Measurements from ENCODE around the gene ARIH2.

The ARIH2 gene

DNA sequence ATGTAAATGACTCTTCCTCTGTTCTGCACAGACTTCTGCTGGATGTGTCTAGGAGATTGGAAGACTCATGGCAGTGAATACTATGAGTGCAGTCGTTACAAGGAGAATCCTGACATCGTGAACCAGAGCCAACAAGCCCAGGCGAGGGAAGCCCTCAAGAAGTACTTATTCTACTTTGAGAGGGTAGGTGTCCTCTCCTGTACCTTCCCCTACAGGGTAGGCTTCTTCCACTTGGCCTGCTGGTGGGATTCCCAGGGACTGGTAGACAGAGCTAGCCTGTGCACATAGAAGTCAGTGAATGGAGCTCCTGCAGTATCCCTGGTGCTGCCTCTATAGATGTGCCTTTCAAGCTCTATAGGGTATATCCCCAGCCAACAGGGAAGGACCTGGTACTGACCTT is 60.8 kb downstream of the ARIH2 start:
- DNase-seq: no peak

DNA sequence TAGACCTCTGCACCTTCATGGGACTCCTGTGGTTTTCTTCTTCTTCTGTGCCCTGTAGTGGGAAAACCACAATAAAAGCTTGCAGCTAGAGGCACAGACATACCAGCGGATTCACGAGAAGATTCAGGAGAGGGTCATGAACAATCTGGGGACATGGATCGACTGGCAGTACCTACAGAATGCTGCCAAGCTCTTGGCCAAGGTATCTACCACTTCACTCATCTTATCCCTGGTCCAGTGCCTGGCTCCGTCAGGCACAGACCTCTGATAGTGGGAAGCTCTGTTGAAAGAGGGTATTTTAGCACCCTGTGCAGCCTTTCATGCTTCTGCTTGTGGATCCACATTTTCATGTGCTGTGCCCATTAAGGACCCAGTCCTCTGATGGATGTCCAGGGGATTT is 61.7 kb downstream of the ARIH2 start:
- no peak for DNase-seq

DNA sequence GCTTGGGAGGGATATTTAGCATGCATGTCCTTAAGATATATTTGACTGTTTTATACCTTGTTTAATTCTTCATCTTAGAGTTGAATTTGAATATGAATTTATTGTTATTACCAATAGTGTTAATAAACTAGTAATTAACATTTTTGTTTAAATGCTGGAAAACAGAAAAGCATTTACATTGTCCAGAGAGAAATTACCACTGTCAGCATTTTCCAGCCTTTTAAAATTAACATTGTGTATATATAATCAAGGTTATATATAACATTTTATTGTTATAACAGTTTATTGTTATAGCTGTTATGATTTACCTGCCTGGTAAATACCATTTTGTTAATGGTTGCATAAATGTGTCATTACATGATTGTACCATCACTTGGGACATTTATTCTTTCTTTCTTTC is 63.4 kb downstream of the ARIH2 start:
- no peak for DNase-seq

DNA sequence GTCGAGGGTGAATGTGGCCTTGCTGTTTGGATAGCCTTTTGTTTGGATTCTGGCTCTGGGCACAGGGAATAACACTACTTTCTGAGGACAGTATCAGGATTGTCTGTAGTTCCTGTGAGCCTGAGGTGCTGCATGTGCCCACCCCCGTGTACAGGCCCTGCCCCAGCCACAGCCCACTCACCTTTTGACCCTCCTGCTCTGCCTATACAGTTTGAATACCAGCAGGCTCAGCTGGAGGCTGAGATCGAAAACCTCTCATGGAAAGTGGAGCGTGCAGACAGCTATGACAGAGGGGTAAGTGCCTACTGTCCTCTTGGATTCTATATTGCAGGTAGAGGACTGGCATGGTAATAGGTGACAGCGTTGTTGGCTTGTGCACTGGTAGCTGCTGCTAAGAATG is 64.0 kb downstream of the ARIH2 start:
- DNase-seq: no peak

DNA sequence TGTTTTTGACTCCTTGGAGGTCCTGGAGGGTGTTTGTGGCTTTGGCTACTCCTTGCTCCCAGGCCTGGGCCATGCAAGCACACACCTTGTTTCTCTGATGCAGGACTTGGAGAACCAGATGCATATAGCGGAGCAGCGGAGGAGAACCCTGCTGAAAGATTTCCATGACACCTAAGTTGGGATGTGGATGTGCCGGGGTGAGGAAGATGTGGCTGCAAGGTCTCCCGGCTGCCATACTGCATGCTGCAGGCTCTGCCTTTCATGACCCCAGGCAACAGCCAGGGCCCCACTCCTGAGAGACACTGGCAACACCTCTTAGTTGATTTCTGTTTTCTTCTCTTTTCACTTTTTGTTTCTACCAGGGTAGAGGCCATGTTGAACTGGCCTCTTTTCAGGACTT is 64.5 kb downstream of the ARIH2 start:
- DNase-seq: no peak

DNA sequence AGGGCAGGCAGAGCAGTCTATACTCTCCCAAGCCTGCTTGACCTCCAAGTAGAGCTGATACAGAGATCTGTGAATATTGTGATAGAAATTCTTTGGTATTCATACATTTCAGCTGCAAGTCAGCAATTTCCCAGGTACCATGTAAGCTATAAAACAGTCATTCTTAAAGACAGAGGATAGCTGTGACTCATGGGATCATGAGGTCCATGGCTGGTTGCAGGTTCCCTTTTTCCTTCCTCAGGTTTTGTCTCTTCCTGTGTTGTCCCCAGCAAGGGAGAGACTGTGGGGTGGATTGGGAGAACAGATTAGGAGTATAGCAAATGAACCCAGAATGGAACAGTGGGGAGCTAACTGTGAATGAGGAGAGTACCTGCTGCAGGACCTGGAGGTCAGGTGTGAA is 66.0 kb downstream of the ARIH2 start:
- no peak for DNase-seq

DNA sequence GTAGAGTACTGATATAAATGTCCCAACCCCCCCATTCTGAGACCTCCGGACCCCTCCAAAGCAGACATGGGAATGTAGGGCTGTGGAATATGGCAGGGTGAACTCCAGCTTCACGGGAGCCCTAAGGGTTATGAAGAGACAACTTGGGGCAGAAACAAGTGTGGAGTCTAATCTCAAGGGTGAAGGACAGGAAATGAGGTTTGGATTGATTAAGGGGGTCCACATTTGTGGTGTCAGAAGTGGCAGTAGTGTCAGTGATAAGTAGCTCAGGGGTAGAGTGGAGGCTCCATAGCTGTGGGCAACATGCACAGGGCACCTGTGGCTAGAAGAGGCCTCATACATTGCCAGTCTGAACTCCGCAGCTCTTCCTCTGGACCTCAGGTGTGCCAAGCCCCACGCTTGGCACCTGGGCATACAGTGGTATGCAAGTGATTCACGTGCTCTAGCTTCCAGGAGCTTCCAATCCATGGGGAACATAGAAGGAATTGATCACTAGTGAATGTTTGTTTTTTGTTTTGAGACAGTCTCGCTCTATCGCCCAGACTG is 67.3 kb downstream of the ARIH2 start:
- DNase-seq: no peak

DNA sequence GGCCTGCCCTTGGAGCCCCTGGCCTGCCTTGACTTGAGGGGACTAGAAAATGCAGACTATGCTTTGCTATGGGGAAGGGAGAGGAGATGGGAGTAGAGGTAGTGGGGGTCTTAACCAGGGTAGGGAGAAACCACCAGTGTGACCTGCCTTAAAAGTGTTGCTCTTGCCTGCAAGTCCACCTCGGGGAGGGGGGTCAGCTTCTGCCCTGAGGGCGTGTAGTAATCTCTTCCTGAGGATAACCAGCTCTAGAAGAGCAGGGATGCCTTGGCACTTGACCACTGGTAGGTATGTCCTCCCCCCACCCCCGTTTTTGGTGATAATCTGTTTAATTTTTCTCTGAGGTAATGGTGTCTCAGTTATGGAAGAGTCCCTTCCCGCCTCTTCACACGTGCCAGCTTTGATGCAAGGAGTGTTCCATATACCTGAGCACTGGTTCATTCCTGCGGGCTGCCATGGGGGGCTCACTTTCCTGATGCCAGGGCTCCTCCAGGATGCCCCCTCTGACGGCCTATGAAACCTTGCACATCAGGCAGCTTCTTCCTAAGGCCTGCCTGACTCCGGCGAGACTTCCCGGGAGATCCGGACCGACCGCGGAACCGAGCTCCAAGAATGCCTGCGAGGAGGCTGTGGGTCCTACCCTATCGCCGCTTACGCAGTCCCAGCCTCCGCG is 70.6 kb downstream of the ARIH2 start:
- DNase-seq: no peak

DNA sequence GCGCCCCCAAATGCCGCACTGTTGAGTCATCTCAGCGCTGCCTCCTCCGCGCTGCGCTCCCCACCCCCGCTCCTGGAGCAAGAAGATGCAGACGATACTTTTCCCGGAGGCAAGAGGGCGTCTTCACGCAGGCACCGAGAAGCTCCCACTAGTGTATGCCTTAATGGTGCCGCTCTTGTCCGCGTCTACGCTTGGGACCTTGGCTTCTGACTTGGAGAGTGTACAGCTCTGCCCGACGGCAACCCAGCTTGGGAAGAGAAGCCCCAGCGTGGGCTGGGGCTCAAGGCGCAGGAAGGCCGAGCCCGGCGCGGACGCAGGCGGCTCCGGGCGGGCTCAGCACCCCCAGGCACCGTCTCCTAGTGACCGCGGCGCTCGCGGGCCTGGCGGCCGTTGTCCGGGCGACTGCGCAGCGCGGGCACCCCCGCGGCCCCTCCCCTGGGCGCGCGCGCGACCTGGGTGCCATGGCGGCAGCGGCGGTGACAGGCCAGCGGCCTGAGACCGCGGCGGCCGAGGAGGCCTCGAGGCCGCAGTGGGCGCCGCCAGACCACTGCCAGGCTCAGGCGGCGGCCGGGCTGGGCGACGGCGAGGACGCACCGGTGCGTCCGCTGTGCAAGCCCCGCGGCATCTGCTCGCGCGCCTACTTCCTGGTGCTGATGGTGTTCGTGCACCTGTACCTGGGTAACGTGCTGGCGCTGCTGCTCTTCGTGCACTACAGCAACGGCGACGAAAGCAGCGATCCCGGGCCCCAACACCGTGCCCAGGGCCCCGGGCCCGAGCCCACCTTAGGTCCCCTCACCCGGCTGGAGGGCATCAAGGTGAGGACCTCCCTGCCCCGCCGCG is 71.4 kb downstream of the ARIH2 start, which contains the start of gene P4HTM:
TSS of gene P4HTM (plus strand) at position 446 of the 840 bp plus-strand sequence. CDS start at position 462, 16 bp downstream.
- peak; percentile 51 for DNase-seq

DNA sequence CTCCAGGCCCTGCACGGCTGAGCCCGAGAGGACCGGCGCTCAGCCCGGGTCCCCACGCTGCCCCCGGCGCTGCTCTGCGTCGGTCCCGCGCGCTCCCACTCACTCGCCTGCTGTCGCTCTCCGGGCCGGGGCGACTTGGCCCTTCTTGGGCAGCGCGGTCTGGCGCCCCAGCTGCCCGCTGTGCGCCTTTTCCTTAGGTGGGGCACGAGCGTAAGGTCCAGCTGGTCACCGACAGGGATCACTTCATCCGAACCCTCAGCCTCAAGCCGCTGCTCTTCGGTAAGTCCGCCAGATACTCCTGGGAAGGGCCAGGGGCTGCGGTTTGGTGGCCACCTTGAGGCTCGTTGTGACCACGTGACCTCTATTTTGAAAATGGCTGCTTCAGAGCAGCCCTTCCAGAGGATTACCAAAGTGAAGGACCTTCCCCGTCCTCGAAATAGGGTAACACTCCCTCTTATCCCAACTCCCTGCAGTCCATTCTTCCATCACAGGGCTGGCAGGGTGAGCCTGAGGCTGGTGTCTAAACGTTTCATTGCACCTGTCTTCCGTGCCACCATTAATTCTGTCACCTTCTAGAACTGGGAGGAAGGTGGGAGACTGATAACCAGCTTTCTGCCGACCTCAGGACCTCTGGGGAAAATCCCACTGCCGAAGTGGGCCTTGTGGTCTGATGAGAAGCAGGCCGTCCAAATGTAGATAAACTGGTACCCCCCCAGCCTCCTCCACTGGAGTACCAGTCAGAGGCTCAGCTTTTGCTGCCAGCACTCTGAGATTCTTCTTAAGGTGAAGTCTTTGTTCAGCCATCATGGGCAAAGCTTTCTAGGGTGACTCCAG is 72.2 kb downstream of the ARIH2 start:
- no peak for DNase-seq

DNA sequence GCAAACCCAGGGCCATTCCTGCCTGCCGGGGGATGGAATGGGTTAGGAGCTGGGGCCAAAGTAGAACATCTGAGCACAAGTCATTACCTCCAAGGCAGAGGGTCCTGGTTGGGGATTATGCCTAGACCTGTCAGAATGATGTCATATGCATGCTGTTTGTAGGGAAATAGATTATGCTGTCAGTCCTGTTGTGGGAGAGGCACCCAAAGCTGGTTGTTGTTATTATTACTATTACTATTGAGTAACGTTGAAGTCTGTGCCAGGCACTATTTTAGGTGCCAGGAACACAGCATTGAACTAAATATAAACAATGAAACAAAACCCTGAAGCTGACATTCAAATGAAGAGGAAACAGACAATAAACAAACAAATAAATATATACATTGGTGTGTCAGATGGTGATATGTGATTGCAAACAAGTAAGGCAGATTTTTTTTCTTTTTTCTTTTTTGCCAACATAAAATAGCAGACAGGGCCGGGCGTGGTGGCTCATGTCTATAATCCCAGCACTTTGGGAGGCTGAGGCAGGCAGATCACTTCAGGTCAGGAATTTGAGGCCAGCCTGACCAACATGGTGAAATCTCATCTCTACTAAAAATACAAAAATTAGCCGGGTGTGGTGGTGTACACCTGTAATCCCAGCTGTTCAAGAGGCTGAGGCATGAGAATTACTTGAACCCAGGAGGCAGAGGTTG is 73.4 kb downstream of the ARIH2 start:
- DNase-seq: no peak

DNA sequence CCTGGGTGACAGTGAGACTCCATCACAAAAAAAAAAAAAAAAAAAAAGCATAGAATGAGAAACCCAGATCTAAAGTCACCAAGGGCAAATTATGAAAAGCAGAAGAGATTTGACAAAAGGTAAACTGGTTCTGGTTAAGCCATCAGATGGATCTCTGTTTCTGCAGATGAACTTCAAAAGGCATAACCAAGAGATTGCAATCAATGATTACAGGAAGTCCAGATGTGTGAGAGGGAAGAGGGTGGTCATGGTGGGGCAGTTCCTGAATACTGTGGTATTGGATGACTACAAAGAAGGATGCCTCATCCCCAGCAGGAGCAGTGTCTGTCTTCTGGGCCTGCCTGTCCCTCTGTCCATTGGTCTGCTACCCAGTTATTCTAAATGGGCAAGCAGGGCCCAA is 75.2 kb downstream of the ARIH2 start:
- no peak for DNase-seq

DNA sequence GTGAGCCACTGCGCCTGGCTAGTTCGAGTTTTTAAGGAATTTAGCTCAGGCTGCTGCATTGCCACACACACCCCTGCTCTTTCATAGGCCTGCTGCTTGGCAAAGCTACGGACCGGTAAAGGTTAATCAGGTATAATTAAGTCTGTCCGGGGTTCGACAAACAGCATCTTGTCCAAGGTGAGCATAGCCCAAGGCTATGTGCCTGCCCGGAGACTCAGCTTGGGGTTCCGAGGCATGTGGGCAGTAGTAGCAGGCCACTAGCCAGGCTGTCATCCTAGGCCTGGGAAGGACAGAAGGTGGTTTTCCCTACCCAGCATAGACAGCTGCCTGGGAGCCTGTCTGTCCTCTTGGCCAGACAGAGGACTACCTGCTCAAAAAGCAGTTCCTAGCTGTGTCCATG is 78.0 kb downstream of the ARIH2 start:
- DNase-seq: no peak

DNA sequence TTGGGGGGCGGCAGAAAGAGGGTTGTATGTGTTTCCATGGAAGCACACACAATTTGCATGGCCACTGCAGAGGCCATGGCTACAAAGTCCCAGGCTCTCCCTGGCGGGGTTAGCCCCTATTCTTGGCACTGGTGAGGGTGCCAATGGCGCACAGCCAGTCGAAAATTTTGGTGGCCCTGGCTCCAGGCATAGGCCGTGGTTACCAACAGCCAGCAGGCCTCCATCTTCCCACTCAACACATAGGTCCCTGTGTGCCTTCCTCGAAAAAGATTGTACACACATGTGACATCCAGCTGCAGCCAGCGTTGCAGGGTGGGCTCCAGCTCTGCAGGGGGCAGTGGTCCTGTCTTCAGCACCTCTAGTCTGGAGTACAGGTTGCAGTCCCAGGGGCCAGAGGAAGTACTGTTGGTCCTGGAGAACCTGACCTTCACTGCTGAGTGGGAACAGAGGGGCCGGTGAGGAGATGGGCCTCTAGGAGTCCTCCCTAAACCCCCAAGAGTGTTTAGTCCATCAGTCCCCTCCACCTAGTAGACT is 78.5 kb downstream of the ARIH2 start:
- no peak for DNase-seq

DNA sequence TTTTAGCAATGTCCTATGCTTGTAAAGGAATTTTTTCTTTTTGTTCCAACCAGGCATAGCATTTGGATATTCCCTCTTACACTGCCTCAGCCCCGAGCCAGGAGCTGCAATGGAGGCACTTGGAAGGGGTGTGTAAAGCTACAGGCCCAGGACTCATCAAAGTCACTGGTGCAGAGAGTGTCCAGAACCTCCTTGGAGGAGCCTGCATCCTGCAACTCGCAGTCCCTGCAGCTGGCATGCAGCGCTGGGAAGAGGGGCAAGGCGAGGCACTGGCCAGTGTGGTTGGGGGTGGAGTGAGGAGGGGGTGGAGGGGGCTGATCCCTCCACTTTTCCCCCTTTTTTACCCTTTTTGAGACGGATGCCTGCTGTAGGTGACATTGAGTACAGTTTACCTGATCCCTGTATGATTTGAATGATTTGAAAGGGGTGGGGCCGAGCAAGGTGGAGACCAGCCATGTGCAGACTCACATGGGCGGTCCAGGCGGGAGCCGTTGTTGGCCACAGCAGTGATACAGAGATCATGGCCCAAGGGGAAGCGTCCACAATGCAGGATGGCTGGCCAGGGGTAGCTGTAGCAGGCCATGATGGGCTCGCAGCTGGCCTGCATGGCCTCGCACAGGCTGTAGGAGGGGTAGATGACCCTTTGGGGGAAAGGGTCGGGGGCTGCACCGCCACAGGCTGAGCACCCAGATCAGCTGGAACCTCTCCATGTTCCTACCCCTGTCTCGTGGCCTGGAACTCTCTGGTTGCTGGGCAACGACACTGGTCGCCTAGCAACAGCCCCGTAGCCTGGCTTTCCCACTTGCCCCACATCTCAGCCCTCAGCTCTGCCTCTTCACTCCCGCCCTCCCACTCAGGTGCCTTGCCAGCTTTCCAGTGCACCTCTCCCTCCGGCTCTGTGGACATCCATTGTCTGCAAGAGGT is 79.3 kb downstream of the ARIH2 start:
- DNase-seq: peak; percentile 78

DNA sequence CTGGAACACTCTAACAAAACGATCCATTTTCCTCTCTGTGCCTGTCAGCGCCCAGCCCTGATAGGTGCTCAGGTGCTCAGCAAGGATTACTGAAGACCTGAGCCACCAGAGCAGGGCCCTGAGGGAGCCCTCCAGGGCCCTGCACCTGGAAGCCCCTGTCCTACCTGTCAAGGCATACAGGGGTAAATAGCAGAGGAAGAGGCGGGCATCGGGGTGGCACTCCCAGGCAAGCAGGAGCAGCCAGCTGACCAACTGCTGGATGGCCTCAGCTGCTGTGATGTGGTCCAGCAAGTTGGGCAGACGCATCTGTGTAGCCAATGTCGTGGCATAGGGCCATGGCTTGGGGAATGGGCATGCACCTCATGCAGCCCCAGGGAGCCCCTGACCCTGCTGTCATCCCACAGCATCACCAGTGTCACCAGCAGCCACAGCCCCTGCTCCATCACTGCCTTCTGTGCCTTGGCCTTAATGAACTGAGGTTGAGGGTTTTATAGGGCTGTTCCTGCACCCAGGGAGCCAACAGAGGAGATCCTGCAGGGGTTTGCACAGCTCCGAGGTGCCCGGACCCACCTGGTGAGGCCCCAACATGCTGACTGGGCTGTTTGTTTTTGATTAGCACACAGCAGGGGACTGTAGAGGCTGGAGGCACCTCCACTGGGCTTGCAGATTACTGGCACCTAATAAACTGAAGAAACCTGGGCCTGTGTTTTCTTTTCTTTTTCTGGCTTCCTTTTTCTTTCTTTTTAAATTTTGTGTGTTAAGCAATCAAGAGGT is 80.6 kb downstream of the ARIH2 start:
- DNase-seq: no peak

DNA sequence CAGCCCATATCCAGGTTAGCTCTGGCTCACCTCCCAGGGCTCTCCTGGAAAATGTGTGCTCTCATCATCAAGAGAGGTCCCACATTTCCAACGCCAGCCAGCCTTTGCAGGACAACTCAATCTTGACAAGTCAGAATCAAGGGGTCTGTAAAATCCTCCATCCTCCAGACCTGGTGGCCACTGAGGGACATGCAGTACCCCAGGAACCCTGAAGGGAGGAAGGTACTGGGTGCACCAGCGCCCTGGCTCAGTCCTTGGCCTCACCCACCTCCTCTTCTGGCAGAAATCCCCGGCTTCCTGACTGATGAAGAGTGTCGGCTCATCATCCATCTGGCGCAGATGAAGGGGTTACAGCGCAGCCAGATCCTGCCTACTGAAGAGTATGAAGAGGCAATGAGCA is 82.5 kb downstream of the ARIH2 start:
- no peak for DNase-seq

DNA sequence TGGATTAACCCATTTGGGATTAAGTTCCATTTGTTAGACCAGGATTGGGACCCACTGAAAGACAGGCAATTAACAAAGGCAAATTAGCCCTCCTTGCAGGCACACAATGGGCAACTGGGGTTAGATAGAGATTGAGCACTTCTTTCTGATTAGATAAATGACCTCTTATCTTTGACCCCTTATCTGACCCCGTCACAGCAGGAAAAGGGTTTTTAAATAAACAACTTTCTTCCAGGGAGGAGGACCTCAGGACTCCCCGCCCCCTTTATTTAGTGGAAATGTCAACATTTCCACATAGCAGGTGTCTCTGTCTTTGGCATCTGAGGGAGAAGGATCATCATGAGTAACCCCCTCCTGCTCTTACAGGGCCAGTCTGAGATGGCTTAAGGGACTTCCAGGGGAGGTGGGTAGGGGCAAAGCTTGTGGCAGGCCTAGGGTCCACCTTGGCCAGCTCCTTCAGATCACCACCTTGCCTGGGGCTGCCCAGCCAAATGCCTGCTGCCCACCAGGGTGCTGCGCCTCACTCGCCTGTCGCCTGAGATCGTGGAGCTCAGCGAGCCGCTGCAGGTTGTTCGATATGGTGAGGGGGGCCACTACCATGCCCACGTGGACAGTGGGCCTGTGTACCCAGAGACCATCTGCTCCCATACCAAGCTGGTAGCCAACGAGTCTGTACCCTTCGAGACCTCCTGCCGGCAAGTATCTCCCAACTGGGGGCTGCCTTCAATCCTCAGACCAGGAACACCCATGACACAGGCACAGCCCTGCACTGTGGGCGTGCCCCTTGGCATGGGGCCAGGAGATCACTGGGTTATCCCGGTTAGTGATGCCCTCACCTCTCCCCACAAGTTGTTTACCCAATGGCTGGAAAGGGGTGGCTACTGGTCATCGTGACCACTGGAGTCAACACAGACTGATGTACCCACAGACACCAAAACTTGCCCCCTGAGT is 86.0 kb downstream of the ARIH2 start:
- DNase-seq: no peak

DNA sequence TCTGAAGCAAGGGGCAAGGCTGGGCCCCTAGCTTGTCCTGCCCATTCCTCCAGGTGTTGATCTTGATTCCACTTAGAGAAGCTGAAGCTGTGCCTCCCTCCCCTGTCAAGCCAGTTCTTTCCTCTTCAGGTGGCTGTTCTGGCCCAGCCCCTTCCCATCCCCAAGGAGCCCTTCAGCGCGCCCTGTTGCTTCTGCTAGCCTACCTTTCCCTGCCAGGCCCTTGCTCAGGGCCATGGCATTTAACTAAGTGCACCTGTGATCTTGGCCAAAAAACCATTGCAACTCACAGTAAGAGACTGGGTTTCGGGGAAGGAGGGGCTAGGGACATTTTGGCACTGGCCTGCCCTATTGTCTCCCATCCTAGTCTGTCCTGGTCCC is 86.7 kb downstream of the ARIH2 start:
- DNase-seq: no peak
